ENCODE results near the gene RPTOR.

DNA sequence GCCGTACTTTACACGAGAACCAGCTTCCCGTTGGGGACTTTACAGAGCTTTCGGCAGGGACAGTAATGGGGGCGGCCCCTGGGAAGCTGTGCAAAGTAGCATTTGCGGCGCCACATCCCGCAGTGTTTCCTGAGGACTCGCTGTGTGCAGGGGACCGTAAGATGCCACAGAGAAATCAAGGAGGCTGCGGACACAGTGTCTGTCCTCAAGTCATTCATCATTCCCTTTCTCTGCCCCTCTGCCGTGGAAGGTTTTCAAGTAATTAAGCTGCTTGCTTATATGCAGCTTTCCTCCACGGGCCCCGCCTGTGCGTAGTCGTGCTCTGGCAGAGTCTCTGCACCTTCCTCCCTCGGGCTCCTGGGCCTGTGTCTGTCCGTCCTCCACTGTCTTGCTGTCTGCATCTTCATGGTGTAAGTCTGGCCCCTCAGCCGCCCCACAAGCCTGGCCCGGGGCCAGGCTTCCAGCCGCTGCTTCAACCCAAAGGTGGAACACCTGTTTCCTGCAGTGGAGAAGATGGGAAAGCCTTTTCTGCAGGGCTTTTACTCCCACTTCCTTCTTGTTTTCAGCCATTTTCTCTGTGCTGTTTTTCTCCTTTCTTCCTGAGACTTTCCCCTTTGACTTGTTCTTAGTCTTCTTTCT, 230.1 kb downstream of the RPTOR start:
- TF ChIP-seq, protein P1, sequence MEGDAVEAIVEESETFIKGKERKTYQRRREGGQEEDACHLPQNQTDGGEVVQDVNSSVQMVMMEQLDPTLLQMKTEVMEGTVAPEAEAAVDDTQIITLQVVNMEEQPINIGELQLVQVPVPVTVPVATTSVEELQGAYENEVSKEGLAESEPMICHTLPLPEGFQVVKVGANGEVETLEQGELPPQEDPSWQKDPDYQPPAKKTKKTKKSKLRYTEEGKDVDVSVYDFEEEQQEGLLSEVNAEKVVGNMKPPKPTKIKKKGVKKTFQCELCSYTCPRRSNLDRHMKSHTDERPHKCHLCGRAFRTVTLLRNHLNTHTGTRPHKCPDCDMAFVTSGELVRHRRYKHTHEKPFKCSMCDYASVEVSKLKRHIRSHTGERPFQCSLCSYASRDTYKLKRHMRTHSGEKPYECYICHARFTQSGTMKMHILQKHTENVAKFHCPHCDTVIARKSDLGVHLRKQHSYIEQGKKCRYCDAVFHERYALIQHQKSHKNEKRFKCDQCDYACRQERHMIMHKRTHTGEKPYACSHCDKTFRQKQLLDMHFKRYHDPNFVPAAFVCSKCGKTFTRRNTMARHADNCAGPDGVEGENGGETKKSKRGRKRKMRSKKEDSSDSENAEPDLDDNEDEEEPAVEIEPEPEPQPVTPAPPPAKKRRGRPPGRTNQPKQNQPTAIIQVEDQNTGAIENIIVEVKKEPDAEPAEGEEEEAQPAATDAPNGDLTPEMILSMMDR (IDR thresholded peaks at IDR 0.05; ENCODE audit: borderline replicate concordance, extremely low read depth, low read length, poor library complexity, severe bottlenecking), result no peak
- TF ChIP-seq EZH2 (IDR thresholded peaks at IDR 0.05; ENCODE audit: borderline replicate concordance, low read depth, low read length, severe bottlenecking), result no peak
